KOPT-K1 (cell line): ENCODE results near the gene MTREX.

ENCODE experiments used
- H3K27ac ChIP-seq: fragments of 200-600 bp; sonication (generic); 2 replicates; pipeline ENCODE4 v1.5.1; 2016; ENCODE audit warnings: antibody characterized with exemption, mild to moderate bottlenecking, low read depth, low read length; ENCODE audit not compliant: poor library complexity, severe bottlenecking
- H3K36me3 ChIP-seq: fragments of 200-600 bp; sonication (generic); 2 replicates; pipeline ENCODE4 v1.5.1; 2017; ENCODE audit warnings: antibody characterized with exemption, mild to moderate bottlenecking, low read length, moderate library complexity; ENCODE audit not compliant: insufficient read depth
- H3K9me3 ChIP-seq: fragments of 200-600 bp; sonication (generic); 2 replicates; pipeline ENCODE4 v1.5.1; 2017; ENCODE audit warnings: antibody characterized with exemption, low read length, mild to moderate bottlenecking; ENCODE audit not compliant: insufficient read depth, poor library complexity, severe bottlenecking

The MTREX gene

GRCh38 chr5:55343107-55343506 is 35.3 kb downstream of the MTREX start:
- Histone ChIP-seq H3K9me3 (no peaks in the 10 kb centered on the region), H3K36me3 (peaks cover 89% of the 10 kb centered on the region), H3K27ac (no peak overlapping the region)

- Histone ChIP-seq H3K9me3 (no peaks in the 10 kb centered on the region), H3K27ac (no peak overlapping the region), H3K36me3 (peaks cover 93% of the 10 kb centered on the region)
Observed at GRCh38 chr5:55343609-55344008, 35.8 kb downstream of the MTREX start.

- H3K27ac ChIP-seq = no peak overlapping the region
- H3K36me3 ChIP-seq = peaks cover 93% of the 10 kb centered on the region
- H3K9me3 ChIP-seq = no peaks in the 10 kb centered on the region
Observed at GRCh38 chr5:55344392-55344992, 36.7 kb downstream of the MTREX start.

- Histone ChIP-seq H3K9me3 (no peaks in the 10 kb centered on the region), H3K36me3 (peaks cover 94% of the 10 kb centered on the region), H3K27ac (no peak overlapping the region)
Observed at GRCh38 chr5:55345327-55345726, 37.5 kb downstream of the MTREX start.

GRCh38 chr5:55347786-55348185 is 40.0 kb downstream of the MTREX start:
- H3K27ac ChIP-seq = no peak overlapping the region
- H3K36me3 ChIP-seq = peaks cover 97% of the 10 kb centered on the region
- H3K9me3 ChIP-seq = no peaks in the 10 kb centered on the region

- Histone ChIP-seq H3K36me3 (peaks cover 98% of the 10 kb centered on the region), H3K9me3 (no peaks in the 10 kb centered on the region), H3K27ac (no peak overlapping the region)
Observed at GRCh38 chr5:55350754-55351153, 43.0 kb downstream of the MTREX start.

GRCh38 chr5:55356896-55357295 is 49.1 kb downstream of the MTREX start:
- peaks cover 92% of the 10 kb centered on the region for H3K36me3 ChIP-seq
- no peak overlapping the region for H3K27ac ChIP-seq
- H3K9me3 ChIP-seq = no peaks in the 10 kb centered on the region

GRCh38 chr5:55360190-55360589 is 52.4 kb downstream of the MTREX start:
- peaks cover 84% of the 10 kb centered on the region for H3K36me3 ChIP-seq
- no peak overlapping the region for H3K27ac ChIP-seq
- no peaks in the 10 kb centered on the region for H3K9me3 ChIP-seq

- Histone ChIP-seq H3K9me3 (no peaks in the 10 kb centered on the region), H3K27ac (no peak overlapping the region), H3K36me3 (peaks cover 80% of the 10 kb centered on the region)
Observed at GRCh38 chr5:55363856-55364255, 56.1 kb downstream of the MTREX start.

GRCh38 chr5:55364537-55365055 is 56.8 kb downstream of the MTREX start:
- H3K9me3 ChIP-seq = no peaks in the 10 kb centered on the region
- H3K36me3 ChIP-seq = peaks cover 78% of the 10 kb centered on the region
- no peak overlapping the region for H3K27ac ChIP-seq

GRCh38 chr5:55370291-55370925 is 62.6 kb downstream of the MTREX start:
- H3K36me3 ChIP-seq = peaks cover 92% of the 10 kb centered on the region
- no peak overlapping the region for H3K27ac ChIP-seq
- H3K9me3 ChIP-seq = peaks cover 34% of the 10 kb centered on the region

GRCh38 chr5:55371145-55371544 is 63.4 kb downstream of the MTREX start:
- Histone ChIP-seq H3K36me3 (peaks cover 92% of the 10 kb centered on the region), H3K27ac (no peak overlapping the region), H3K9me3 (peaks cover 34% of the 10 kb centered on the region)

GRCh38 chr5:55372130-55372925 is 64.5 kb downstream of the MTREX start:
- Histone ChIP-seq H3K27ac (no peak overlapping the region), H3K9me3 (peaks cover 34% of the 10 kb centered on the region), H3K36me3 (peaks cover 85% of the 10 kb centered on the region)

GRCh38 chr5:55377810-55378209 is 70.0 kb downstream of the MTREX start:
- no peak overlapping the region for H3K27ac ChIP-seq
- H3K36me3 ChIP-seq = peaks cover 87% of the 10 kb centered on the region
- H3K9me3 ChIP-seq = peaks cover 27% of the 10 kb centered on the region

- no peak overlapping the region for H3K27ac ChIP-seq
- H3K36me3 ChIP-seq = peaks cover 92% of the 10 kb centered on the region
- H3K9me3 ChIP-seq = peaks cover 16% of the 10 kb centered on the region
Observed at GRCh38 chr5:55383254-55383653, 75.5 kb downstream of the MTREX start.
